ENCODE measurements around the gene YIPF1.
"Not testable (repeated sequence)": the region's sequence is repeated elsewhere in the genome, so short reads cannot be mapped to it uniquely, and the experiment has no call there.

Gene YIPF1

DNA sequence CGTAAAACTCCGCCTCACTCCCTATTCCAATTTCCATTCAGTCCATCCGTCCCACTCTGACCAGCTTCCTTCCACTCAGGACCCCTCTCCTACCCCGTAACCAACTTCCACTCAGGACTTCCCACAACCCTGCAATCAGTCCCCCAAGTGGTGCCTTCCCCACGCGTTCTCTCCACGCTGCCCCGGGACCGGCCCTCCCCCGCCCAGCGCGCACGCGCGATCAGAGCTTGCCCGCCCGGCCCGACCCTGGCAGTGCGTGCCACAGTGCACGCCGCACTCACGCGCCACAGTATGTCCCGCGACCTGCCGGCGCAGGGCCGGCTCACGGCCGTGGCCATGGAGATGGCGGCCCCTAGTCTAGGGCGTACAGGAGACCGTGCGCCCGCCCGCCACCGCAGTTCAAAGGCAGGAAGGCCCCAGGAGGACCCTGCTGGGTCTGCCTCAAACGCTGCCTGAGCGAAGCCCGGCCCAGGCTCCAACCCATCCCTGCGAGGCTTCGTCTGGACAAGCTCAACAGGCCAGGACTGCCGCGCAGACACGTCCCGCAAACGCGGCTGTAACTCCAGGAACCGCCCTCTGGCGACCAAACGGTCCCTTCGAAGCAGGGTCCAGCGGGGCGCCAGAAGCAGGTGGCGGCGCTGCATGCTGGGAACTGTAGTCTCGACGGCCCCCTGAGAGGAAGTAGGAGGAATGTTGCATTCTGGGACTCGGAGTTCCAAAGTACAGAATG, 51.5 kb downstream of the YIPF1 start, which contains the start of gene NDC1:
Gene NDC1, minus strand, starts transcription at position 373 of the 730 bp plus-strand sequence. Its CDS starts 35 bp downstream, at position 338.
- peak; percentile 82 to 86 for DNase-seq

DNA sequence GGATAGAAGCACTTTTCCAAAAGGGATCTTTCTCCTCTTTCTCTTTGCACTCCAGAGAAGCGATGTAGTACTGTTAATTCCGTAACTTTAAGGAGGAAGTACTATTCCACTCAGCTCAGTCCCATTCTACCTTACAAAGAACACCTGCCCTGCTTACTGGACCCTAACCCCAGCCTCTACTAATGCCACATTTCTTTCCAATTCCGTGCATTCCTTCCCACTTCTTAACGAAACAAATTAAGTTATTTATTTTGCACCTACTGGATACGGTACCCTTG, 52.0 kb downstream of the YIPF1 start:
- DNase-seq, result no peak

- DNase-seq, result no peak
Observed at GRCh38 chr1:53835491-53835890, 54.1 kb downstream of the YIPF1 start.

- no peak for DNase-seq
Observed at GRCh38 chr1:53834776-53835175, 54.8 kb downstream of the YIPF1 start.

- DNase-seq, result no peak
Observed at GRCh38 chr1:53833393-53833792, 56.2 kb downstream of the YIPF1 start.

- DNase-seq, result no peak
Observed at GRCh38 chr1:53826367-53826766, 63.2 kb downstream of the YIPF1 start.

DNA sequence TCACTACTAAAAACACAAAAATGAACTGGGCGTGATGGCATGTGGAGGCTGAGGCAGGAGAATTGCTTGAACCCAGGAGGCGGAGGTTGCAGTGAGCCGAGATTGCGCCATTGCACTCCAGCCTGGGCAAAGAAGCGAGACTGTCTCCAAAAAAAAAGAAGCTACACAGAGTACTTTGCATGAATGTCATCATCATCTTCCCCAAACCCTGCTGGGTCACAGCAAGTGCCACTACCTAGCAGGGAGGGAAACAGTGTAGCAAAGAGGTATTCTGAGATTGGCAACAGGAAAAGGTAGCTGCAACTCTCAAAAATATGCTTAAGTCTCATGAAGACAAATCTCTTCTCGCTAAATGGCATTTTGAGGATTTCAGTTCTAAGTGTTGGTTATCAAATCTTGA, 64.3 kb downstream of the YIPF1 start:
- DNase-seq, result no peak

DNA sequence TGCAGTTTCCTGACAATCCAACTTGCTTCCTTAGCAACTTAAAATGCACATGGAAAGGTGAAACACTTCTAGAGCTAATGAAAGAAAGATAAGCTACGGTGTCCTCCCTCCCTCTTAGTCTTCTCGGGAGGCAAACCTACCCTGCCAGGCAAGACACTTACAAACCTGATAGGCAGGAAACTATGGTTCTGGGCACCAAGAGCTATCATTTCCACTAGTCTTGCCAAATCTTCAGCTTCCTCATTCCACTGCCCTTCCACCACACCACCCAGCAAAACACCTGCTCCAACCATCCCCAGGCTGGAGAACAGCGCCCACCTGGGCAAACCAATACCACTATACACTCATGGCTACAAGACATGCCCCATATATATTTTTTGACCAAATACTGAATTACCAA, 66.7 kb downstream of the YIPF1 start:
- DNase-seq, result no peak

DNA sequence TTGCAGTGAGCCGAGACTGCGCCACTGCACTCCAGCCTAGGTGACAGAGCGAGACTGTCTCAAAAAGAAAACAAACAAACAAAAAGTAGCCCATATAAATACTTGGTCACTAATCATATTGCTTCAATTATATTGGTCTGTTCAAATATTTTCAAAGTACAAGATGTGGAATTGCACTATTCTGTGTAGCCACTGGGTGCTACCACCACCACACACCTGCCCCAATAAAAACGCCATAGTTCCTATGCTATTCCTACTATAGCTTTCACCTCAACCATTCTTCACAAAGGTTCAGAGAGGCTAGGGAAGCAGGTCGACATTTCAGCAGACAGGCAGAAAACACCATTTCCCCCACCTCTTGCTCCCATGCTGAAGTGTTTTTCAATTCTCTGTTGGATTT, 68.2 kb downstream of the YIPF1 start:
- no peak for DNase-seq

- no peak for DNase-seq
Observed at GRCh38 chr1:53819387-53819786, 70.2 kb downstream of the YIPF1 start.

GRCh38 chr1:53816584-53816983, 73.0 kb downstream of the YIPF1 start:
- DNase-seq, result not testable (repeated sequence)

DNA sequence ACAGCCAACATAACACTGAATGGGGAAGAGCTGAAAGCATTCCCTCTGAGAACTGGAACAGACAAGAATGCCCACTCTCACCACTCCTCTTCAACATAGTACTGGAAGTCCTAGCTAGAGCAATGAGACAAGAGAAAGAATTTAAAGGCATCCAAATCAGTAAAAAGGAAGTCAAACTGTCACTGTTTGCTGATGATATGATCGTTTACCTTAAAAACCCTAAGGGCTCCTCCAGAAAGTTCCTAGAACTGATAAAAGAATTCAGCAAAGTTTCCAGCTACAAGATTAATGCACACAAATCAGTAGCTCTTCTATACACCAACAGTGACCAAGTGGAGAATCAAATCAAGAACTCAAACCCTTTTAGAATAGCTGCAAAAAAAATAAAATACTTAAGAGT, 74.1 kb downstream of the YIPF1 start:
- not testable (repeated sequence) for DNase-seq

- DNase-seq, result peak; percentile 21 to 24
Observed at GRCh38 chr1:53811414-53811851, 78.2 kb downstream of the YIPF1 start.

DNA sequence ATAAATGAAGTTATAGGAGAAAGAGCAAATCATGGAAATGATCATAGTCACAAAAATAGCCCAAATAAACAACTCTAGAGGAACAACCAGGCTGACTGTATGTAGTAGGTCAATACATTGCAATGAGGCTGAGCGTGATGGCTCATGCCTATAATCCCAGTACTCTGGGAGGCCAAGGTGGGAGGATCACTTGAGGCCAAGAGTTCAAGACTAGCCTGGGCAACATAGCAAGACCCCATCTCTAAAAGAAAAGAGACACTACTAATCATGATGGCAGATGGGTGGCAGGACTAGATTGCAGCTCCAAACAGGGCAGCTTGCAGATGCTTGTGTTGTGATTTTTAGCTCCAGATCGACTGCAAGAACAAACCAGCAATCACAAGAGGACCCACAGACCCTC, 79.1 kb downstream of the YIPF1 start:
- DNase-seq, result no peak

- DNase-seq, result no peak
Observed at GRCh38 chr1:53810007-53810406, 79.6 kb downstream of the YIPF1 start.

DNA sequence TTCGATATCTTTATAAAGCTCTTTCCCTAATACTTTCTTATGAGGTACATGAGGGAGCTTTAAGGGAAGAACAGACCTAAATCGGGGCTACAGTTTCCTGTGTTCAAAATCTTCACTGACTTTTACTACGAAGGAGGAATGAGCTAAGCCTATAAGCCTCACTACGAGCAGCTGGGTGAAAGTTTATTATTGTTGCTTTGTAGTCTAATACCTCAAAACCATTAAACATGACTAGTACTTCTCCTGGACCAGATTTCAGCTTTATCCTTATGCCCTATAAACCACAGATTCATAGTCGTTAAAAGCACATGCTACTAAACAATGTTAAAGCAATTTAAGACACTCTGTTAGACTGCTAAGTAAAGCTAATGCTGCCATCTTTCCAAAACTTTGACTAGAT, 81.7 kb downstream of the YIPF1 start:
- DNase-seq, result no peak

- no peak for DNase-seq
Observed at GRCh38 chr1:53804791-53805505, 84.6 kb downstream of the YIPF1 start.

DNA sequence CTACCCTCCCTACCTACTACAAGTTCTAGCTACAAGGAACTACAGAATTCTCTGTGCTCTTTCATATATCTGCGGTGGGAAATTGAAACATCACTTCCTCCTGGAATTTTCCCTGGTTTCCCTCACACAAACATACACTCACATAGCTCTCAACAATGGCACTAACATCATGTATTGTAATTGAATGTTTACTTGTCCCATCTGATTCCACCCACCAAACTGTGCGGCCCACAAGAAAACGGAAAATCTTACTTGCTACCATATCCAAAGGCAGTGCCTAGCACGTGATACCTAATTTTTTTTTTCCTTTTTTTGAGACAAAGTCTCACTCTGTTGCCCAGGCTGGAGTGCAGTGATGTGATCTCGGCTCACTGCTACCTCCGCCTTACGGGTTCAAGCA, 85.4 kb downstream of the YIPF1 start:
- no peak for DNase-seq
